HCT116 (cell line): ENCODE measurements around the gene P2RX6. TPM values are rescaled to one million over a fixed set of nuclear protein-coding genes. Genes with fewer than 3 reads are reported as not detected.
"Not testable (repeated sequence)": the region's sequence is repeated elsewhere in the genome, so short reads cannot be mapped to it uniquely, and the experiment has no call there.

Source experiments
- ATAC-seq: fragments of 200-7000 bp; cut with Tn5 transposase; 2 replicates; pipeline ENCODE4 v1.9.1; 2020; ENCODE audit warnings: mild to moderate bottlenecking, moderate library complexity
- BruUV-seq: library from RNA; stranded (reverse); fragments of 400-500 nt; replicated peaks from 2 replicates; lab custom pipeline; 2021; lab: Mats Ljungman, UMichigan
- CTCF ChIA-PET: fragments of 300-600 bp; sonication (Branson Sonifier 250); formaldehyde crosslinking; loops from one replicate; lab custom pipeline; 2021; ENCODE audit warnings: antibody characterized with exemption; lab: Charles Lee
- POLR2A ChIA-PET: fragments of 300-600, 350-600 bp; sonication (Branson Sonifier 250); formaldehyde crosslinking; loops from one replicate; lab custom pipeline; 2021; ENCODE audit warnings: antibody characterized with exemption; lab: Charles Lee
- RAD21 ChIA-PET, 2 experiments: fragments of 300-600 bp; sonication (Branson Sonifier 250); formaldehyde crosslinking; loops; one replicate each; lab custom pipeline; 2023; ENCODE audit warnings: low total read pairs in 2 of 2; ENCODE audit not compliant: uncharacterized antibody in 2 of 2, unreplicated experiment in 2 of 2, low non-redundant PET in 1 of 2; lab: Charles Lee
- DNase-seq: peaks from one replicate; pipeline ENCODE4 v3.0.0-alpha.2; 2010; ENCODE audit warnings: low read depth, low spot score
- H2AFZ ChIP-seq: fragments of 200-600 bp; shearing (Covaris generic), sonication (generic); 2 replicates; pipeline ENCODE4 v1.6.1; 2017; ENCODE audit warnings: low read depth, mixed run types, mixed read lengths, antibody characterized with exemption, low read length; ENCODE audit not compliant: poor library complexity, severe bottlenecking
- H3K27ac ChIP-seq: 2 replicates; pipeline ENCODE4 v1.5.1; 2012; ENCODE audit warnings: low read depth, low read length
- H3K27me3 ChIP-seq: fragments of 200-600 bp; sonication (generic); 2 replicates; pipeline ENCODE4 v1.6.1; 2016; ENCODE audit warnings: mixed run types, low read length, mixed read lengths; ENCODE audit not compliant: insufficient read depth
- H3K36me3 ChIP-seq, 2 experiments: fragments of 200-500 bp in 1 of 2; fragments of 200-600 bp in 1 of 2; sonication (Bioruptor generic) in 1 of 2; sonication (generic) in 1 of 2; 2 replicates each; pipeline versions ENCODE4 v1.5.1 to v1.6.1; 2014 to 2016; ENCODE audit warnings: low read length in 2 of 2, inconsistent platforms in 1 of 2, mixed read lengths in 1 of 2, mixed run types in 1 of 2; ENCODE audit not compliant: insufficient read depth in 2 of 2, control insufficient read depth in 1 of 2
- H3K4me1 ChIP-seq, 2 experiments: fragments of 200-600 bp in 1 of 2; sonication (generic) in 1 of 2; 2 replicates each; pipeline versions ENCODE4 v1.5.1 to v1.6.1; 2012 to 2017; ENCODE audit warnings: low read length in 2 of 2, inconsistent platforms in 1 of 2, mild to moderate bottlenecking in 1 of 2, mixed read lengths in 1 of 2, mixed run types in 1 of 2, moderate library complexity in 1 of 2; ENCODE audit not compliant: insufficient read depth in 2 of 2, control insufficient read depth in 1 of 2
- H3K4me2 ChIP-seq: fragments of 200-600 bp; sonication (generic); 2 replicates; pipeline ENCODE4 v1.6.1; 2017; ENCODE audit warnings: mixed run types, low read length, mixed read lengths
- H3K4me3 ChIP-seq, 2 experiments: fragments of 200-600 bp in 1 of 2; sonication (generic) in 1 of 2; replicated peaks in 1 of 2; 2 replicates each; pipeline ENCODE4 v1.5.1; 2011 to 2016; ENCODE audit warnings: low read length in 2 of 2, control low read depth in 1 of 2, low read depth in 1 of 2, mild to moderate bottlenecking in 1 of 2, mixed read lengths in 1 of 2, mixed run types in 1 of 2
- H3K79me2 ChIP-seq: fragments of 200-600 bp; sonication (generic); 2 replicates; pipeline ENCODE4 v1.6.1; 2017; ENCODE audit warnings: mild to moderate bottlenecking, mixed run types, low read length, moderate library complexity, mixed read lengths; ENCODE audit not compliant: insufficient read depth
- H3K9ac ChIP-seq: fragments of 200-600 bp; sonication (generic); 2 replicates; pipeline ENCODE4 v1.6.1; 2016; ENCODE audit warnings: low read length, mixed read lengths
- H3K9me2 ChIP-seq: fragments of 200-600 bp; sonication (generic), shearing (Covaris generic); 2 replicates; pipeline ENCODE4 v1.6.1; 2017; ENCODE audit warnings: mixed run types, mild to moderate bottlenecking, moderate library complexity; ENCODE audit not compliant: insufficient read depth
- H3K9me3 ChIP-seq, 2 experiments: fragments of 200-500 bp in 1 of 2; fragments of 200-600 bp in 1 of 2; sonication (Bioruptor generic) in 1 of 2; sonication (generic) in 1 of 2; 2 replicates each; pipeline ENCODE4 v1.6.1; 2014 to 2017; ENCODE audit warnings: low read length in 2 of 2, mixed read lengths in 2 of 2, inconsistent platforms in 1 of 2, low read depth in 1 of 2, mild to moderate bottlenecking in 1 of 2, mixed run types in 1 of 2, moderate library complexity in 1 of 2; ENCODE audit not compliant: control insufficient read depth in 1 of 2, insufficient read depth in 1 of 2
- H4K20me1 ChIP-seq: fragments of 200-600 bp; sonication (generic), shearing (Covaris generic); 2 replicates; pipeline ENCODE4 v1.6.1; 2017; ENCODE audit warnings: mixed run types, mild to moderate bottlenecking, moderate library complexity; ENCODE audit not compliant: insufficient read depth
- ATF3 ChIP-seq: IDR thresholded peaks from 2 replicates; pipeline ENCODE4 v1.6.1; 2012
- CBX3 ChIP-seq: IDR thresholded peaks from 2 replicates; pipeline ENCODE4 v1.6.1; 2012; ENCODE audit warnings: low read depth
- CTCF ChIP-seq, 3 experiments: fragments of 200-600 bp in 1 of 3; sonication (generic) in 1 of 3; IDR thresholded peaks in 2 of 3; conservative IDR thresholded peaks in 1 of 3; 2 replicates each; pipeline ENCODE4 v1.5.1; 2012 to 2017; ENCODE audit warnings: low read depth in 2 of 3, low read length in 2 of 3, antibody characterized with exemption in 1 of 3, borderline replicate concordance in 1 of 3, control low read depth in 1 of 3, mild to moderate bottlenecking in 1 of 3, mixed read lengths in 1 of 3, mixed run types in 1 of 3, moderate library complexity in 1 of 3; ENCODE audit not compliant: insufficient read depth in 1 of 3
- ELF1 ChIP-seq: IDR thresholded peaks from 2 replicates; pipeline ENCODE4 v1.6.1; 2012; ENCODE audit warnings: low read depth, borderline replicate concordance
- EZH2 ChIP-seq: fragments of 200-600 bp; sonication (generic); IDR thresholded peaks from 2 replicates; pipeline ENCODE4 v1.6.1; 2017; ENCODE audit warnings: antibody characterized with exemption, mixed run types
- FOSL1 ChIP-seq: IDR thresholded peaks from 2 replicates; pipeline ENCODE4 v1.6.1; 2012; ENCODE audit warnings: low read depth
- MAX ChIP-seq: IDR thresholded peaks from 2 replicates; pipeline ENCODE4 v1.6.1; 2012
- SIN3A ChIP-seq: IDR thresholded peaks from 2 replicates; pipeline ENCODE4 v1.6.1; 2012; ENCODE audit warnings: low read depth
- SP1 ChIP-seq: IDR thresholded peaks from 2 replicates; pipeline ENCODE4 v1.6.1; 2012; ENCODE audit warnings: low read depth
- TCF7L2 ChIP-seq: IDR thresholded peaks from 2 replicates; pipeline ENCODE4 v1.7.0; 2011; ENCODE audit warnings: borderline replicate concordance, inconsistent platforms; ENCODE audit not compliant: insufficient read depth, insufficient read length; ENCODE audit errors: extremely low read depth
- YY1 ChIP-seq: IDR thresholded peaks from 2 replicates; pipeline ENCODE4 v1.6.1; 2011; ENCODE audit warnings: low read length, low read depth, moderate library complexity, mild to moderate bottlenecking; ENCODE audit not compliant: insufficient replicate concordance; ENCODE audit errors: extremely low read depth
- ZFX ChIP-seq: fragments of 450-650 bp; IDR thresholded peaks from 2 replicates; pipeline ENCODE4 v1.6.1; 2017
- intact Hi-C: fragments of 100-400 bp; cut with micrococcal nuclease; formaldehyde crosslinking; loops from 2 replicates; pipeline ENCODE4 v1.10.0; 2022
- total RNA-seq: library from RNA; stranded (reverse); gene quantifications from one replicate; pipeline ENCODE4 v1.2.1, GENCODE V29; 2021; ENCODE audit not compliant: unreplicated experiment

Gene P2RX6
- total RNA-seq, 1 experiment from 2014 or later: 0.20 TPM

GRCh38 chr22:20970939-20971657 is 43.9 kb upstream of the P2RX6 start (continued):
- no peak for TF ChIP-seq SIN3A
- no peak for TF ChIP-seq ZFX
- no peak for TF ChIP-seq YY1
- no peak for TF ChIP-seq EZH2
- no peak for TF ChIP-seq TCF7L2
- TF ChIP-seq CTCF (IDR thresholded peaks at IDR 0.05 in 2 of 3, conservative IDR thresholded peaks at IDR 0.05 in 1 of 3; ENCODE audit: borderline replicate concordance in 1 of 3, insufficient read depth in 1 of 3, low read depth in 2 of 3, low read length in 2 of 3): no peak
- TF ChIP-seq SP1: no peak
- TF ChIP-seq ATF3: no peak
- TF ChIP-seq FOSL1: no peak
- no peak for TF ChIP-seq ELF1
- no peak for TF ChIP-seq CBX3
- TF ChIP-seq MAX: no peak

GRCh38 chr22:20972014-20972694 is 42.8 kb upstream of the P2RX6 start:
- H4K20me1 ChIP-seq, RAD21 ChIA-PET, H3K36me3 ChIP-seq, H2AFZ ChIP-seq, H3K4me2 ChIP-seq, H3K9me3 ChIP-seq, DNase-seq, H3K9ac ChIP-seq, H3K79me2 ChIP-seq, H3K27me3 ChIP-seq, H3K4me1 ChIP-seq, BruUV-seq, ATAC-seq, H3K27ac ChIP-seq, H3K9me2 ChIP-seq, H3K4me3 ChIP-seq, intact Hi-C loops: not testable (repeated sequence)
- CTCF ChIA-PET: interaction anchor here (0.9 to 1.3 kb wide), 2 partner anchors 10 kb away, joined by 4 read pairs; partner anchors contain the start of gene LZTR1
- POLR2A ChIA-PET: interaction anchor here (2.4 kb wide), 1 partner anchor 15 kb away, joined by 9 read pairs; no protein-coding TSS in a partner anchor
